ENCODE data around the gene CKAP4.

Gene CKAP4

GRCh38 chr12:106195621-106196027 lies 52.2 kb downstream of the CKAP4 start:
- WGBS, 2 experiments (ENCODE audit: insufficient coverage in 2 of 2): 83 to 90% methylated on average over 4 to 5 of the region's 5 CpGs
- H3K27ac ChIP-seq (ENCODE audit: low read depth, low read length, severe bottlenecking): no peak overlapping the region
- no peaks in the 10 kb centered on the region for H3K4me1 ChIP-seq (ENCODE audit: control insufficient read depth, insufficient read depth, low read length, poor library complexity, severe bottlenecking)

DNA sequence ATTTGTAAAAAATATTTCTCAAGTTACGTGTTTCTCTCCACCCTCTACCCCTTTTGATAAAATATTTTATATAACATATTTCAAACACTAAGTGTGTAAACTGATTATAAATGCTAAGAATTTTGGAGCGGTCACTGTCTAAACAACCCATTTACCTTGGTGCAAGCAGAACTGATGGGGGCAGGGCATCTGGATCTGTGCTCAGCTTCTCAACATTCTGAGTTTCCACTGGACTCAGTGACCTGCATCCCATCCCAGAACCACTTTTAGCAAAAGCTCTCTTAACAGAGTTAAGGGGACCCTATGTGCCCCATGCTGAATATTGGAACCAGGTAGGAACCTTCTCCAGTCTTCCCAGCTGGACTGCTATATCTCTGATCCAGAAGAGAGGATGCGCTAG lies 53.5 kb downstream of the CKAP4 start:
- Histone ChIP-seq H3K36me3 (ENCODE audit: control insufficient read depth, insufficient read depth, low read length) (no peaks in the 10 kb centered on the region), H3K4me3 (ENCODE audit: extremely low read depth, insufficient read depth, low read length, poor library complexity, severe bottlenecking) (no peak overlapping the region), H3K4me1 (ENCODE audit: control insufficient read depth, insufficient read depth, low read length, poor library complexity, severe bottlenecking) (no peaks in the 10 kb centered on the region), H3K27ac (ENCODE audit: low read depth, low read length, severe bottlenecking) (no peak overlapping the region), H3K9me3 (ENCODE audit: control insufficient read depth, low read length) (no peaks in the 10 kb centered on the region)
- no CpG with 5 or more reads among the region's 3 CpGs for WGBS, 2 experiments (ENCODE audit: insufficient coverage in 2 of 2)

More at GRCh38 chr12:106195621-106196027, 52.2 kb downstream of the CKAP4 start:
- no peak overlapping the region for H3K4me3 ChIP-seq (ENCODE audit: extremely low read depth, insufficient read depth, low read length, poor library complexity, severe bottlenecking)
- H3K36me3 ChIP-seq (ENCODE audit: control insufficient read depth, insufficient read depth, low read length): no peaks in the 10 kb centered on the region
- no peaks in the 10 kb centered on the region for H3K9me3 ChIP-seq (ENCODE audit: control insufficient read depth, low read length)

GRCh38 chr12:106193394-106194215 lies 54.2 kb downstream of the CKAP4 start:
- H3K36me3 ChIP-seq (ENCODE audit: control insufficient read depth, insufficient read depth, low read length): no peaks in the 10 kb centered on the region
- no peak overlapping the region for H3K4me3 ChIP-seq (ENCODE audit: extremely low read depth, insufficient read depth, low read length, poor library complexity, severe bottlenecking)
- H3K27ac ChIP-seq (ENCODE audit: low read depth, low read length, severe bottlenecking): no peak overlapping the region
- WGBS, 2 experiments (ENCODE audit: insufficient coverage in 2 of 2): 82 to 87% methylated on average over 9 to 10 of the region's 10 CpGs
- no peaks in the 10 kb centered on the region for H3K9me3 ChIP-seq (ENCODE audit: control insufficient read depth, low read length)
- no peaks in the 10 kb centered on the region for H3K4me1 ChIP-seq (ENCODE audit: control insufficient read depth, insufficient read depth, low read length, poor library complexity, severe bottlenecking)

- 95 to 98% methylated on average over 2 to 4 of the region's 4 CpGs for WGBS, 2 experiments (ENCODE audit: insufficient coverage in 2 of 2)
- Histone ChIP-seq H3K27ac (ENCODE audit: low read depth, low read length, severe bottlenecking) (no peak overlapping the region), H3K36me3 (ENCODE audit: control insufficient read depth, insufficient read depth, low read length) (no peaks in the 10 kb centered on the region), H3K9me3 (ENCODE audit: control insufficient read depth, low read length) (no peaks in the 10 kb centered on the region), H3K4me1 (ENCODE audit: control insufficient read depth, insufficient read depth, low read length, poor library complexity, severe bottlenecking) (no peaks in the 10 kb centered on the region), H3K4me3 (ENCODE audit: extremely low read depth, insufficient read depth, low read length, poor library complexity, severe bottlenecking) (no peak overlapping the region)
Observed at GRCh38 chr12:106192659-106193393, 55.0 kb downstream of the CKAP4 start.

DNA sequence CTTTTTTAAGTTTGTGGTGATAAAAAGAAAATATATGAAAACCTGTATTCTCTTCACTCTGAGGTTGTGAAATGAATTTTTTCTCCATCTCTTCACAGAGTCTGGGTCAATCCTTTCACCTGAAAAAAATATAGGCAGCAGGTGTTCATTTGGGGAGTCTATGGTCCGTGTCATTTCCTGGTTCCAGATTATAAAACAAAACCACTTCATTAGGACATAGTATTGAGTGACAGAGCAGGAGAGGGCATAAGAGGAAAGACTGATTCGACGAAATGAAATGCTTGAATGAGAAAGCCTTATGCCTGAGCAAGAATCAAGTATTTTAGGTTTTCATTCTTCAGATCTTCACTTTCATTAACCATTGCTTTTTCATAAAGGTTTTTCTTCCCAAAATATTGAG lies 57.2 kb downstream of the CKAP4 start:
- Histone ChIP-seq H3K4me1 (ENCODE audit: control insufficient read depth, insufficient read depth, low read length, poor library complexity, severe bottlenecking) (no peaks in the 10 kb centered on the region), H3K36me3 (ENCODE audit: control insufficient read depth, insufficient read depth, low read length) (no peaks in the 10 kb centered on the region), H3K4me3 (ENCODE audit: extremely low read depth, insufficient read depth, low read length, poor library complexity, severe bottlenecking) (no peak overlapping the region), H3K9me3 (ENCODE audit: control insufficient read depth, low read length) (no peaks in the 10 kb centered on the region), H3K27ac (ENCODE audit: low read depth, low read length, severe bottlenecking) (no peak overlapping the region)
- WGBS, 2 experiments (ENCODE audit: insufficient coverage in 2 of 2): no CpG with 5 or more reads among the region's 3 CpGs

- 67 to 94% methylated on average over 1 to 4 of the region's 4 CpGs for WGBS, 2 experiments (ENCODE audit: insufficient coverage in 2 of 2)
- H3K36me3 ChIP-seq (ENCODE audit: control insufficient read depth, insufficient read depth, low read length): no peaks in the 10 kb centered on the region
- no peak overlapping the region for H3K27ac ChIP-seq (ENCODE audit: low read depth, low read length, severe bottlenecking)
- H3K4me1 ChIP-seq (ENCODE audit: control insufficient read depth, insufficient read depth, low read length, poor library complexity, severe bottlenecking): no peaks in the 10 kb centered on the region
- no peaks in the 10 kb centered on the region for H3K9me3 ChIP-seq (ENCODE audit: control insufficient read depth, low read length)
- H3K4me3 ChIP-seq (ENCODE audit: extremely low read depth, insufficient read depth, low read length, poor library complexity, severe bottlenecking): no peak overlapping the region
Observed at GRCh38 chr12:106189341-106189740, 58.5 kb downstream of the CKAP4 start.

DNA sequence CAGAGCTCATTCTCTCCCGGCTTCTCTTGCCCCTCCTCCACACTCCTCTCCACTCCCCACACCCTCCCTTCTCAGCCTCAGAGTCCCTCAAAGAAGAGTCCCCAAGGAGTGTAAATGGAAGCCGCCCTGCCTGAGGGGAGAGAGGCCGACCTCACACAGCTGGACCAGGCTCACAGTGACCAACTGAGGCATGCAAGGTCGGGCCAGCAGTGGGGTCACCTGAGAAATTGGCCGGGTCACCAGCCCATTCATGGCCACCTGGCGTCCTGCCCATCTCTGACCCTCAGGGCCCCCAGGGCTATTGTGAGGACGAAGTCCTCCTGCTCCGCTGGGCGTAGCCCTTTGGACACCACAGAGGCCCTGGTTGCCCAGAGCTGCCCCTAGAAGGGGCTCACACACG lies 59.6 kb downstream of the CKAP4 start:
- H3K4me1 ChIP-seq (ENCODE audit: control insufficient read depth, insufficient read depth, low read length, poor library complexity, severe bottlenecking): no peaks in the 10 kb centered on the region
- H3K27ac ChIP-seq (ENCODE audit: low read depth, low read length, severe bottlenecking): no peak overlapping the region
- WGBS, 2 experiments (ENCODE audit: insufficient coverage in 2 of 2): 67 to 70% methylated on average over 4 to 7 of the region's 10 CpGs
- H3K9me3 ChIP-seq (ENCODE audit: control insufficient read depth, low read length): no peaks in the 10 kb centered on the region
- H3K4me3 ChIP-seq (ENCODE audit: extremely low read depth, insufficient read depth, low read length, poor library complexity, severe bottlenecking): no peak overlapping the region
- H3K36me3 ChIP-seq (ENCODE audit: control insufficient read depth, insufficient read depth, low read length): no peaks in the 10 kb centered on the region
